Gastroesophageal sphincter (tissue), 4 donors: Measurements from ENCODE around the gene XRRA1. TPM values are rescaled to one million over a fixed set of nuclear protein-coding genes. Genes with fewer than 3 reads are reported as not detected.

Source experiments
- ATAC-seq: fragments of 150-250 bp; one replicate; pipeline ENCODE4 v1.9.1; 2016; ENCODE audit warnings: mild to moderate bottlenecking, moderate library complexity
- H3K27ac ChIP-seq, 4 donors: fragments of 200-600 bp; sonication (generic) in 3 of 4; 1 replicate in 3 of 4; 2 replicates in 1 of 4; pipeline ENCODE4 v1.5.1; 2016 to 2019
- H3K27me3 ChIP-seq: fragments of 200-600 bp; sonication (generic); one replicate; pipeline ENCODE4 v1.5.1; 2019
- H3K36me3 ChIP-seq, 2 donors: fragments of 200-600 bp; sonication (generic); one replicate each; pipeline ENCODE4 v1.5.1; 2019; ENCODE audit warnings: control low read depth in 1 of 2
- H3K4me1 ChIP-seq, 3 donors: fragments of 200-600 bp; sonication (generic); 1 replicate in 2 of 3; 2 replicates in 1 of 3; pipeline ENCODE4 v1.5.1; 2016 to 2019; ENCODE audit warnings: control low read depth in 2 of 3
- H3K4me3 ChIP-seq, 2 donors: fragments of 200-600 bp; sonication (generic); one replicate each; pipeline ENCODE4 v1.5.1; 2019; ENCODE audit warnings: mild to moderate bottlenecking in 1 of 2, moderate library complexity in 1 of 2
- H3K9me3 ChIP-seq, 3 donors: fragments of 200-600 bp; sonication (generic); one replicate each; pipeline ENCODE4 v1.5.1; 2017 to 2019; ENCODE audit warnings: control low read depth in 2 of 3
- EP300 ChIP-seq: sonication (generic); formaldehyde crosslinking; IDR thresholded peaks from one replicate; pipeline ENCODE4 v1.6.1; 2017; ENCODE audit warnings: antibody characterized with exemption, mild to moderate bottlenecking
- POLR2A ChIP-seq, 2 donors: fragments of 450-650 bp; IDR thresholded peaks; one replicate each; pipeline ENCODE4 v1.6.1; 2017; ENCODE audit warnings: antibody characterized with exemption in 2 of 2, mild to moderate bottlenecking in 2 of 2, moderate library complexity in 1 of 2
- POLR2AphosphoS5 ChIP-seq: sonication (generic); formaldehyde crosslinking; IDR thresholded peaks from one replicate; pipeline ENCODE4 v1.6.1; 2017; ENCODE audit warnings: antibody characterized with exemption
- WGBS, 2 donors: methylation state at CpG; one replicate each; pipeline ENCODE4 v1.1.5; 2018; ENCODE audit warnings: low coverage in 1 of 2; 5-methylcytosine and 5-hydroxymethylcytosine counted together
- total RNA-seq, 4 donors: library from RNA; depleted of rRNA; stranded (reverse); fragments of >200 nt; gene quantifications; one replicate each; pipeline ENCODE4 v1.1.0, GENCODE V29; 2016
- TF ChIP-seq, protein P1 (sequence below), 4 experiments: fragments of 200-600 bp in 2 of 4; fragments of 450-650 bp in 2 of 4; sonication (generic) in 1 of 4; IDR thresholded peaks; one replicate each; pipeline ENCODE4 v1.5.1; 2017 to 2019; ENCODE audit warnings: antibody characterized with exemption in 4 of 4, mild to moderate bottlenecking in 2 of 4, moderate library complexity in 2 of 4

Gene XRRA1
- total RNA-seq, 4 donors from 2014 or later: 9.6 to 33.0 (median 12.6) TPM

DNA sequence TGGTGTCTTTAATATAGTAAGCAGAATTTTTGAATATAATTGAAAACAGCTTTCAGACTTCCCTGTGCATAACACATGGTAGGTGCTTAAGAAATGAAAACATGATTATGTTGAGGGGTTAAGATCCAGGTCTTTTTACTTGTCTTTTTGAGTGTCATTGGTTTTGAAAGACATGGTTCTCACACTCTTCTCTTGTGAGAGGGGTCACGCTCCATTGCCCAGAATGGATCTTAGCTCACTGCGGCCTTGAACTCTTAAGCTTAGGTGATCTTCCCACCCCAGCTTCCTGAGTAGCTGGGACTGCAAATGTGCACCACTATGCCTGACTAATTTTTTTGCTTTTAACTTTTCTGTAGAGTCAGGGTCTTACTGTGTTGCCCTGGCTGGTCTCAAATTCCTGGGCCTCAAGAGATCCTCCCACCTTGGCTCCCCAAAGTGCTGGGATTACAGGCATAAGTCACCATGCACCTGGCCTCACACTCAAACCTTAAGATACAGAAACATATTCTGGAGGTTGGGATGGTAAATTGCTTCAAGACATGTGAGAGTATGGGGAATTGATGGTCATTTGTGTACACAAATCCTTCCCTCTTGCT, 1.6 kb upstream of the XRRA1 start:
- Histone ChIP-seq H3K4me1 (peaks cover 2 to 57% (median 20%) of the 10 kb centered on the region in 3 donors), H3K27me3 (no peaks in the 10 kb centered on the region), H3K36me3 (peaks cover 0 to 3% of the 10 kb centered on the region in 2 donors), H3K4me3 (peak overlapping the region; percentile 82 to 92), H3K9me3 (no peaks in the 10 kb centered on the region), H3K27ac (peak overlapping the region in 1 of 4 donors; percentile 85)
- TF ChIP-seq EP300: no peak
- TF ChIP-seq POLR2A (IDR thresholded peaks at IDR 0.05): no peak
- TF ChIP-seq POLR2AphosphoS5: no peak
- TF ChIP-seq, protein P1, sequence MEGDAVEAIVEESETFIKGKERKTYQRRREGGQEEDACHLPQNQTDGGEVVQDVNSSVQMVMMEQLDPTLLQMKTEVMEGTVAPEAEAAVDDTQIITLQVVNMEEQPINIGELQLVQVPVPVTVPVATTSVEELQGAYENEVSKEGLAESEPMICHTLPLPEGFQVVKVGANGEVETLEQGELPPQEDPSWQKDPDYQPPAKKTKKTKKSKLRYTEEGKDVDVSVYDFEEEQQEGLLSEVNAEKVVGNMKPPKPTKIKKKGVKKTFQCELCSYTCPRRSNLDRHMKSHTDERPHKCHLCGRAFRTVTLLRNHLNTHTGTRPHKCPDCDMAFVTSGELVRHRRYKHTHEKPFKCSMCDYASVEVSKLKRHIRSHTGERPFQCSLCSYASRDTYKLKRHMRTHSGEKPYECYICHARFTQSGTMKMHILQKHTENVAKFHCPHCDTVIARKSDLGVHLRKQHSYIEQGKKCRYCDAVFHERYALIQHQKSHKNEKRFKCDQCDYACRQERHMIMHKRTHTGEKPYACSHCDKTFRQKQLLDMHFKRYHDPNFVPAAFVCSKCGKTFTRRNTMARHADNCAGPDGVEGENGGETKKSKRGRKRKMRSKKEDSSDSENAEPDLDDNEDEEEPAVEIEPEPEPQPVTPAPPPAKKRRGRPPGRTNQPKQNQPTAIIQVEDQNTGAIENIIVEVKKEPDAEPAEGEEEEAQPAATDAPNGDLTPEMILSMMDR (IDR thresholded peaks at IDR 0.05): no peak
- ATAC-seq: no peak
- 76 to 80% methylated on average over 2 of the region's 2 CpGs for WGBS, 2 donors

DNA sequence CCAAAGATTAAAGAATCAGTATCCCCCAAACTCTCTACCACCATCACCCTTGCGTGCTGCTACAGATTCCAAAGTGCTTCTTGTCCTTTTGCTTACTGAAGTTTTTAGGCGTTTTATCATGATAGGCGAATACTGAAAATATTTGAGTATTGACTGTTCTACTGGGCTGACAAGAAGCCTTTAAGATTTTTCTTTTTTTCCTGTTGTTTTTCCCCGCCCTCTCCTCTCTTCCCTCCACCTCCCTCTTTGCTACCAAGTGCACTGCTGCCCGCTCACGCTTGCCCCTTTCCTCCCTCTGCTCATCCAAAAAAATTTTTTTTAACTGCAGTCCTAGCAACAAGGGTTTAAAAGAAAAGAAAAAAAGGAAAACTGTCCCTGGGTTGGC, 854 bp upstream of the XRRA1 start:
- Histone ChIP-seq H3K36me3 (peaks cover 0 to 6% of the 10 kb centered on the region in 2 donors), H3K9me3 (no peaks in the 10 kb centered on the region), H3K4me1 (peaks cover 2 to 57% (median 20%) of the 10 kb centered on the region in 3 donors), H3K4me3 (peak overlapping the region; percentile 82 to 92), H3K27ac (peak overlapping the region in 3 of 4 donors; percentile 84 to 86 (median 85)), H3K27me3 (no peaks in the 10 kb centered on the region)
- no peak for ATAC-seq
- TF ChIP-seq EP300 (no peak), POLR2A (IDR thresholded peaks at IDR 0.05) (no peak), POLR2AphosphoS5 (no peak)
- TF ChIP-seq, protein P1 (IDR thresholded peaks at IDR 0.05): no peak
- WGBS, 2 donors: 1 to 2% methylated on average over 5 to 6 of the region's 6 CpGs

DNA sequence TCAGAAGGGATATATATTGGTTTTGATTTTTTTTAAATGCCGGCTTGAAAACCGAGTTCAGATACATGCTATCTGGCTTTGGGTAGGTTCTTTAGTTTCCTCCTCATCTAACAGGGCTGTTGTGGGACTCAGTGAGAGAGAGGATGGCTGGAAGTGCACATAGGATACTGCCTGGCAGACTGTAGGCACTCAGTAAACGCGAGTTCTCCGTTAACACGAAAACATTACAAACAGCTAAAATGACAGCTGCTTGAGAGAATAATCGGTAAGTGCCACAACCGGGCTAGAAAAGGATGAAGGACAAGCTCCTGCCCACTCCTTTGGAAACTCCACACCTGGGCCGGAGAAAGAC, 369 bp downstream of the XRRA1 start:
- peak overlapping the region; percentile 32 to 86 (median 84) for H3K27ac ChIP-seq
- H3K36me3 ChIP-seq: peaks cover 0 to 18% of the 10 kb centered on the region in 2 donors
- peak overlapping the region; percentile 82 to 92 for H3K4me3 ChIP-seq
- peak; percentile 14 for ATAC-seq
- peaks cover 2 to 47% (median 20%) of the 10 kb centered on the region in 3 donors for H3K4me1 ChIP-seq
- H3K9me3 ChIP-seq: no peaks in the 10 kb centered on the region
- 0 to 1% methylated on average over 2 to 9 of the region's 9 CpGs for WGBS, 2 donors
- no peak for TF ChIP-seq POLR2A (IDR thresholded peaks at IDR 0.05)
- TF ChIP-seq, protein P1 (IDR thresholded peaks at IDR 0.05): no peak
- no peak for TF ChIP-seq POLR2AphosphoS5
- TF ChIP-seq EP300: no peak
- H3K27me3 ChIP-seq: no peaks in the 10 kb centered on the region

DNA sequence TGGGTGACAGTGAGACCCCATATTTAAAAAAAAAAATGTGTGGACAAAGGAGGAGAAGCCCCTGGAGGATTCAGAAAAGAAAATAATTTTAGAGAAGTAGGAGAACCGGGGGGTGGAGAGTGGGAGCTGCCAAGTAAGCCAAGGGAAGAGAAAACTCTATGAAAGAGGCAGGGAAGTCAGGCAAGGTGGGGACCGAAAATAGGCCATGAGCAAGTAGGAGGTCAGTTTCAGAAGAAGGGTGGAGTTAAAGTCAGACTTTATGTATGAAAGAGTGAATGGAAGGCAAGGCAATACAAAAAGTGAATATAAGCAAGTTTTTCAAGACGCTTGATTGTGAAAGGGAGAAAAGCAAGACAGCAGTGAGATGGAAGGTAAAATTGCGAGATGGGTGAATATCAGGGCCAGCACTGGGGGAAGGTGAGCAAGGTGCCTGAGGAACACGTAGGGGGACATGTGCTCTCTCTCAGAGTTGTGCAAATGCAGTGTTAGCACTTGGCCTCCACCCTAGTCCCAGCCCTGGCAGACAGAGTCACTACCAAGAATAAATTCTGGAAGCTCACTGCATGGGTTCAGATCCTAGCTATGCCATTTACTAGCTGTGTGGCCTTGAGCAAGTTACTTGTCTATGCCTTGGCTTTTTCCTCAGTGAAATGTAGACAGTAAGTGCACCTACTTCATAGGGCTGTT, 6.7 kb downstream of the XRRA1 start:
- ATAC-seq: no peak
- Histone ChIP-seq H3K4me3 (no peak overlapping the region), H3K27ac (no peak overlapping the region), H3K27me3 (no peaks in the 10 kb centered on the region), H3K9me3 (no peaks in the 10 kb centered on the region), H3K36me3 (peaks cover 0 to 71% of the 10 kb centered on the region in 2 donors), H3K4me1 (peaks cover 0 to 6% (median 0%) of the 10 kb centered on the region in 3 donors)
- TF ChIP-seq POLR2A (IDR thresholded peaks at IDR 0.05) (no peak), EP300 (no peak), POLR2AphosphoS5 (no peak)
- TF ChIP-seq, protein P1 (IDR thresholded peaks at IDR 0.05): no peak
- 78 to 79% methylated on average over 5 of the region's 5 CpGs for WGBS, 2 donors

DNA sequence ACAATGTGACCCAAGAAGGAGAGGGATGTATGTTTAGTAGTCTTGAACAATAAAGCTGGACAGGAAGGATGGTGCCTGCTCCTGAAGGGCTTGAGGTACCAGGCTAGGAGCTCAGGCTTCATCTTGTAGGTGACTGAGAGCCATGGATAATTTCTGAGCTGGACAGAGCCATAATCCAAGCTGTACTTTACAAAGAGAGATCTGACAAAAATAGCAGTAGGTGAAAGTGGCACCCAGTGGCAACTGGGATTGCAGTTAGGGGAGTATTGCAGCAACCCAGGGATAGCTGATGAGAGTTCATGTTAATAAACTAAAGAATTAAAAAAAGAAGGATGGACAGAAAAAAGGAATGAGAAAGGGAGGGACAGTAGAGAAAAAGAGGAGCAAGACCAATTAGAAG, 7.4 kb downstream of the XRRA1 start:
- peaks cover 0 to 78% of the 10 kb centered on the region in 2 donors for H3K36me3 ChIP-seq

More for the DNA sequence above, 7.4 kb downstream of the XRRA1 start:
- H3K4me1 ChIP-seq: peaks cover 0 to 6% (median 0%) of the 10 kb centered on the region in 3 donors
- no peaks in the 10 kb centered on the region for H3K27me3 ChIP-seq
- H3K27ac ChIP-seq: no peak overlapping the region
- no peak overlapping the region for H3K4me3 ChIP-seq
- no peak for TF ChIP-seq POLR2AphosphoS5
- TF ChIP-seq, protein P1 (IDR thresholded peaks at IDR 0.05): no peak
- no peak for TF ChIP-seq POLR2A (IDR thresholded peaks at IDR 0.05)
- no peak for ATAC-seq
- H3K9me3 ChIP-seq: no peaks in the 10 kb centered on the region
